LNCaP clone FGC (cell line): Measurements from ENCODE around the gene ZNF397.

ENCODE experiments used
- DNase-seq: peaks from one replicate; pipeline ENCODE4 v3.0.0-alpha.2; 2011; ENCODE audit warnings: low read depth
- H3K4me3 ChIP-seq: 2 replicates; pipeline ENCODE4 v1.5.1; 2011; ENCODE audit warnings: mild to moderate bottlenecking, low read depth, low read length, control low read depth
- TF ChIP-seq, protein P1 (sequence below): IDR thresholded peaks from 2 replicates; pipeline ENCODE4 v1.5.1; 2012; ENCODE audit warnings: mild to moderate bottlenecking; ENCODE audit not compliant: control insufficient read depth, insufficient read depth; ENCODE audit errors: extremely low read depth

ZNF397 gene

GRCh38 chr18:35256947-35257346, 16.1 kb downstream of the ZNF397 start:
- no peak for DNase-seq
- no peak overlapping the region for H3K4me3 ChIP-seq
- TF ChIP-seq, protein P1, sequence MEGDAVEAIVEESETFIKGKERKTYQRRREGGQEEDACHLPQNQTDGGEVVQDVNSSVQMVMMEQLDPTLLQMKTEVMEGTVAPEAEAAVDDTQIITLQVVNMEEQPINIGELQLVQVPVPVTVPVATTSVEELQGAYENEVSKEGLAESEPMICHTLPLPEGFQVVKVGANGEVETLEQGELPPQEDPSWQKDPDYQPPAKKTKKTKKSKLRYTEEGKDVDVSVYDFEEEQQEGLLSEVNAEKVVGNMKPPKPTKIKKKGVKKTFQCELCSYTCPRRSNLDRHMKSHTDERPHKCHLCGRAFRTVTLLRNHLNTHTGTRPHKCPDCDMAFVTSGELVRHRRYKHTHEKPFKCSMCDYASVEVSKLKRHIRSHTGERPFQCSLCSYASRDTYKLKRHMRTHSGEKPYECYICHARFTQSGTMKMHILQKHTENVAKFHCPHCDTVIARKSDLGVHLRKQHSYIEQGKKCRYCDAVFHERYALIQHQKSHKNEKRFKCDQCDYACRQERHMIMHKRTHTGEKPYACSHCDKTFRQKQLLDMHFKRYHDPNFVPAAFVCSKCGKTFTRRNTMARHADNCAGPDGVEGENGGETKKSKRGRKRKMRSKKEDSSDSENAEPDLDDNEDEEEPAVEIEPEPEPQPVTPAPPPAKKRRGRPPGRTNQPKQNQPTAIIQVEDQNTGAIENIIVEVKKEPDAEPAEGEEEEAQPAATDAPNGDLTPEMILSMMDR = no peak

DNA sequence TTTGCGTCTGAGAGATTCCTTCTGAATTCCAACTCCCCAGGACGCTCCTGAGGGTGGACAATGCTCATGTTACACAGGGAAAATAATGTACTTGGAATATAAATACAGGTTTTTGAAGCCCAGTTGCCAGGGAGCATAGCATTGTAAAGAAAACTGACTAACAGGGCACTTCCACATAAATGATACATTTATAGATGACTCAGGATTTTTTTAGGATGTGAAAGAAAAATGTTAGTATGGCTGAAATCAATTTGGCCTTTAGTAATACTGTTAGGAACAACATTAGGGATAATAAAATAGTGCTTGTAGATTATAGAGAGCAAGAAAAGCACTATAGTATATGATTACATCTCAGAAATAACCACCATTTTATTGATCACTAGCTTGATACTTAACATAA, 23.6 kb downstream of the ZNF397 start:
- TF ChIP-seq, protein P1 = no peak
- DNase-seq = no peak
- no peak overlapping the region for H3K4me3 ChIP-seq

DNA sequence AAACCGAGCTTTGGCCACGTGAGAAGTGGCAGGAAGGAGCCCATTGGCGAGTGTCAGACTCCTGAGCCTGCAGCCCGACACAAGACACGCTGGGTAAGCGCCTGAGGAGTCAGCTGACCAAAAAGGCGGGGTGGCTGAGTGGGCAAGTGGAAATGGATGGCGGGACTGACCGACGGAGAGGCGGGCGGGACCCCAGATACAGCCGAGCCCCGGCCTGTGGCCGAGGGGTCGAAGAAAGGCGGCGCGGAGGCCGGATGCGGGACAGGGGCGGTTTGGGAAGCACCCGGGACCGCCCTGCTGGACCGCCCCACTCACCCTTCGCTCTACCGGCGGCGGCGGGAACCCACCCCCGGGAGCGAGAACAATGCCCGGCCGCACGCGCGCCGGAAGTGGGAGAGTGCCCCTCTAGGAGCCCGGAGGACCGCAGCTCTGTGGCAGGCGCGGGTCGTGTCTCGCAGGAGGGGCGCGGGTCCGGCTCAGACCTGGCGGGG, 26.4 kb downstream of the ZNF397 start:
- TF ChIP-seq, protein P1 = no peak
- no peak for DNase-seq
- no peak overlapping the region for H3K4me3 ChIP-seq

- no peak for DNase-seq
- TF ChIP-seq, protein P1 = no peak
- H3K4me3 ChIP-seq = no peak overlapping the region
These were observed 27.0 kb downstream of the ZNF397 start for GRCh38 chr18:35267809-35268208.

- TF ChIP-seq, protein P1 = no peak
- H3K4me3 ChIP-seq = no peak overlapping the region
- DNase-seq = no peak
These were observed 28.0 kb downstream of the ZNF397 start for GRCh38 chr18:35268821-35269220.

DNA sequence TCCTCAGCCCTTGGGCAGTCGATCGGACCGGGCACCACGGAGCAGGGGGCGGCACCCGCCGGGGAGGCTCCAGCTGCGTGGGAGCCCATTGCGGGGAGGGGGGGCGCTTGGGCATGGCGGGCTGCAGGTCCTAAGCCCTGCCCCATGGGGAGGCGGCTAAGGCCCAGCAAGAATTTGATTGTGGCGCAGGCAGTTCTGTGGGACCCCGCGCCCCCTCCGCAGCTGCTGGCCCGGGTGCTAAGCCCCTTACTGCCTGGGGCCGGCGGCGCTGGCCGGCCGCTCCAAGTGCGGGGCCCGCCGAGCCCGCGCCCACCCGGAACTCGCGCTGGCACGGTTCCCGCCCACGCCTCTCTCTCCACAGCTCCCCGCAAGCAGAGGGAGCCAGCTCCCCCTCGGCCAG, 30.8 kb downstream of the ZNF397 start:
- DNase-seq = no peak
- TF ChIP-seq, protein P1 = no peak
- no peak overlapping the region for H3K4me3 ChIP-seq

DNA sequence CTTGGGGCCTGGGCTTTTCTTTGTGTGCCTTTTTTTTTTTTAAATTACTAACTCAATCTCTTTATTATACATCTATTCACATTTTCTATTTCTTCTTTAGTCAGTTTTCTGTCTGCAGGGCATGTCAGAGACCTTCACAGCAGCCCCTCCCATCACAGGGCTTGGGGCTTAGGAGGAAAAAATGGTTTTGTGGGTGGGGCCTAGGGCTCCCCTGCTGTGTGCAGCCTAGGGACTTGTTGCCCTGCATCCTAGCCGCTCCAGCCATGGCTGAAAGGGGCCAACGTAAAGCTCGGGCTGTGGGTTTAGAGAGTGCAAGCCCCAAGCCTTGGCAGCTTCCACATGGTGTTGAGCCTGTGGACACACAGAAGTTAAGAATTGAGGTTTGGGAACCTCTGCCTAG, 35.4 kb downstream of the ZNF397 start:
- no peak overlapping the region for H3K4me3 ChIP-seq
- TF ChIP-seq, protein P1 = no peak
- DNase-seq = no peak
